Measurements from ENCODE around the gene ZNF189.

- TF ChIP-seq EZH2phosphoT487 (IDR thresholded peaks at IDR 0.05; ENCODE audit: low read depth), result no peak
- TF ChIP-seq CTCF (IDR thresholded peaks at IDR 0.05; ENCODE audit: low read depth, low read length), result no peak
Observed at GRCh38 chr9:101352892-101353463, 45.7 kb upstream of the ZNF189 start.

Measured in OCI-LY3 (cell line).